GM18520 (cell line): ENCODE results near the gene REPS2.

Experiments used
- ATAC-seq: cut with Tn5 transposase; IDR thresholded peaks from one replicate; pipeline ENCODE4 v1.9.1; 2021; ENCODE audit not compliant: unreplicated experiment

The REPS2 gene

DNA sequence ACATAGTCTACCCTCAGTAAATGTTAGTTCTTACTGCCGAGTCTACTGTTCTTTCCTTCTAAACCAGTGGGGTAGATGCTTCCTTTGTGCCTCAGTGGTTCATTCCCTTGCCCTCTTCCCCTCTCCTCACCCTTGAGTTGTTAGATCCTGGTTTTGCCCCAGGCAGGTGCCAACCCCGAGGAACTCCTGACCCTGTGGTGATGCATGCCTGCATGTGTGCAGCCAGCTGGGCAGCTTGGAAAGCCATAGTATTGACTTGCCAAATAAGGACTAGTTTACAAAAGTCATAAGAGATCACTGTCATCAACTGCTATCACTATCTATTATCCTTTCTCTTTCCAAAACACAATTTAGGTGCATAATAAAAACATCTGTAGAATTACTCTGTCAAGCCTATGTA is 50.9 kb downstream of the REPS2 start:
- ATAC-seq, result no peak

DNA sequence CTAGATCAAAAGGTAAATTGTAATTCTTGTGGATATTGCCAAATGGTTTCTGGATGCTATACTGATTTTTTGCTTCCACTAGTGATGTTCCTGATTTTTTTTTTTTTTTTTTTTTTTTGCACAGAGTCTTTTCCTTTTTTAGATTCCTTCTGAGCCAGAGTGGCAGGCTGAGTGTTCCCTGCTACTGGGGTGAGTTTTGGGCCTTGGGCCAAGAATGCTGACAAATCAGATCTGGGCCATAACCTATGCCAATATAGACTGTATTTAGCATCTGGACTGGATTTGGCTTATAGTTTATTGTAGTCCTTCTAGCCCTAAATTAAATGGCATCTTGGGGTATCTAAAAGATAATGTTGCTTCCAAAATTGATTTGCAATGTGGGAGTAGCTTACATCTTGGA is 52.8 kb downstream of the REPS2 start:
- no peak for ATAC-seq

DNA sequence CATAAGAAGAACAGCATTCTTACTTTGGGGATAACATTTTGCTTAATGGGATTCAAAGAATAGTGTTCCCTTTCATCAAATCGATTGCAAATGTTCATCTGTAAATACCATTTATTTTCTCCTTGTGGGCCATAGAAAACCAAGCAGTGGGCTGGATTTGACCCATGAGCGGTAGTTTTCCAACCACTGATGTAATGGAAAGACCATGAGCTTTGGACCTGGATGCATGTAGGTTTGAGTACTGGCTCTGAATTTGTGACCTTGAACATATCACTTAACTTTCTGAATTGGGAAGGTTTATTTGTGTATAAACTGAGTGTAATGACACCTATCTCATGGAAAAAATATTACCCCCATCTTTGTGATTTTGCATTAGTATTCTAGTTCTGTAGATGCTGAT is 54.3 kb downstream of the REPS2 start:
- no peak for ATAC-seq

- no peak for ATAC-seq
Observed at GRCh38 chrX:17005712-17006368, 59.4 kb downstream of the REPS2 start.

DNA sequence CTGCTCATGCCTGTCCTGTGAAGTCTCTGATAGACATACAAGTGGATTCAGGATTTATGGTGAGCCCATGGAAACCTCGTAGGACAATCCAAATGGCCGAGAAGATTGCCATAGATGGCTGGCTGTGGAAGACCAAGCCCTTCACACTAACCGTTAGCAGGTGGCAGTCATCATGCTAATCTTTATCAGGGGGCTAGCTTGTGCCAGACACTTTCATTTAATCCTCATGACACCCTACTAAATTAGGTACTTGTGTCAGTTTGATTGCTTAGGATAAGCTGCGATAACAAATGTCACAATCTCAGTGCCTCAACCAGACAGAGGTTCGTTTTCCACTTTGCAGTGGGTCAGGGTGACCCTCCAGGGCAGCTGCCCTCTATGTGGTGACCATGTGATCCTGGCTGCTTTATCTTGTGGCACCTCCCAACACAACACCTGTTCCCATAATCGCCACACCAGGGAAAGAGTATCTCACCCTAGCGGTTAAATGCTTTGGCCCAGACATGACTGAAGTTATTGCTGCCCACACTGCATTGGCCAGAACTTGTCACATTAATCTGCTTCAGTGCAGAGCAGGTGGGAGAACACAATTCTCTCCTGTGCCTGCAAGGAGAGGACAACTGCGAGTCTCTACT is 60.8 kb downstream of the REPS2 start:
- ATAC-seq, result no peak

DNA sequence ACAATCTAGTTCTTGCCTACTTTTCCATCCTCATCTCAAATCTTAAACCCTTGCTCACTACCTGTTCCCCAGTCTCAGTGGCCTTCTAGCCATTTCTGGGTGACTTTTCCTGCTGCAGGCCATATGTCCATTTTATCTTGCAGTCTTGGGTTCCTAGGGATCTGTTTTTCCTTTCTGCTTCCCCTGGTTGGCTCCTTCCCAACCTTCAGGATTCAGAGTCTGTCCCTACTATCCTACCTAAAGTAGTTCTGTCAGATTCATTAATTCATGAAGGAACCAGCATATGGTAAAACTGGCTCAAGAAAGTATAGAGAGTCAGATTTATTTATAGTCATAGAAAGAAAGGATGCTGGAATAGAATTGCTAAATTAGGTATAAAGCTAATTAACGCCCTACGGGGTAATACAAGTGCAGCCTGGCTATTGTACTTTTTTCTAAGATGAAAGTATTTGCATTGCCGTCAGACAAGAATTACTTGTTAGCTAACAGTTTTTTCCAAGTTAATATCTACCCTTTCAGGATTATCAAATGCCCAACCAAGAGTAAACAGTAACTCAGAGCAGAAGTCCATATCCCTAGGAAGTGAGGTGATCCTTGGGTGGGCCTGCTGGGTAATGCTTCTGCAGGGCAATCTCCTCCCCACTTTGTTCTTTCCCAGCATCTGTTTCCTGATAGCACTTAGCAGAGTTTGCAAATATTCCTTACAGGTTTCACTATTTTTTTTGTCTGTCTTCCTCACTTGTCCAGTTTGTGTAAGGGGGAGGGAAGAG is 63.6 kb downstream of the REPS2 start:
- ATAC-seq, result no peak

DNA sequence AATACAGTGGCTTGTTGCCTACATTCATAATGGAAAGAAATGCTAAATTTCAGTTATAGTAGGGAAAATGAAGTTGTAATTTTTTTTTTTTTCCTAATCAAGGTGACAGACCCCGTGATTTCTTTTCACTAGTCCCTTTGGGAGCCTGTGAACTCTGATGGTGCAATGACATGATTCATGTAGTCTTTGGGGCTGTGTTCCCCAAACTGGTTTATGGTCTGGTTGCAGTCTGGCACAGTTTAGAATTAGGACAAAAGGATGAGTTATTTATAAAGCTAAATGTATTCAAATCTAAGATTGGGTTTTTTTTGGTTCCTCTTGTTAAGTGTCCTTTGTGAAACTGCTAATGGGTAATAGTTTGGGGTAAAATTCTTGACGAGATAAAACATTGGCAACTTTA is 66.0 kb downstream of the REPS2 start:
- ATAC-seq, result no peak

- no peak for ATAC-seq
Observed at GRCh38 chrX:17014216-17014615, 67.8 kb downstream of the REPS2 start.

GRCh38 chrX:17017134-17017533 is 70.7 kb downstream of the REPS2 start:
- no peak for ATAC-seq

DNA sequence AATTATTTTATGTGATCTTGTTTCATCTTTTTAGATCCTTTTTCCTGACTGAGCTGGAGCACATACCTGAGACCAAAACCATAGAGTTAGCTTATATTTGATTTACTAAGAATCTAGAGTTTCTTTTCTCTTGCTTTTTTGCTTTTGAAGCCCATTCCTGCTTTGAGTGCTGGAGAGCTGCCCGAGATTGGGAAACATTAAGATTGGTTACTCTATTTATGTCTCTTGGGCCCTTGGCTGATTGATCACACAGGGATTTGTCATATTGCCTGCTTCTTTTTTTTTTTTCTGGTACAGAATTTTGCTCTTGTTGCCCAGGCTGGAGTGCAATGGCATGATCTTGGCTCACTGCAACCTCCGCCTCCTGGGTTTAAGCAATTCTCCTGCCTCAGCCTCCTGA is 73.9 kb downstream of the REPS2 start:
- no peak for ATAC-seq

DNA sequence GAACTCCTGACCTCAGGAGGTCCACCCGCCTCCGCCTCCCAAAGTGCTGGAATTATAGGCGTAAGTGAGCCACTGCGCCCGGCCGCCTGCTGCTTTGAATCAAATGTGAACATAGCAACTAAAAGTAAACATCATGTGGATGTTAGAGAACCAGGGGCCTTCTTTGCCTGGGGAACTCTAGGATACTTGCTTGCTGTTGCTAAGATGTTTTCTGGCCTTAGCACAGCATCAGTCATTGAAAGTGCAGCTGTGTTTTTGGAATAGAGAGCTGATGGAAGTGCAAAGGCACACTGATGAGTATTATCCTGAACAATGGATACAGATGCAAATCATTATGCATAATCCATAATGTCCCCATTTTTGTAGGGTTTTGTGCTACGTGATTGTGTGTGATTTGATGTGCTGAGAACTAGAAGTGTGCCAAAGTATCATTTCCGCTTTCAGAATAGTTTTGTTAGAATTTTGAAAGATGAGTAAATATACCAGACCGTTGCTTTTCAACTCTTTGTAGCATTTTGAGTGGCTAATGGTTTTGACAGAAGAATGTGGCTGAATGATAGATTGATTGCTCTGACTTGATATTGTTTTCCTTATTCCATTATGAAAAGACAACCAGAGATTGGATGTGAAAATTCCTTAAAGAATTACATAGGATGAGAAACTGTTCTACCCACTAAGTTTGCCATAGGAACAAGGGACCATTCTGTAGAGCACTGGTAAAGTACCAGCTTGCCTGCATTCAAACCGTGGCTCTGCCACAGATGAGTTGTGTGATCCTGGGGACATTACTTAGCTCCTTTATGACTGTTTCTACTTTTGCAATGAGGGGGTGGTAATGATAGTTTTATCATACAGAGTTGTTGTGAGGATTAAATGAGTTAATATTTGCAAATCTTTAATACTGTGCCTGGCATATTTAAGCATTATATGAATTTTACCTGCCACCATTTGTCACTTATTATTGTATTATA is 74.7 kb downstream of the REPS2 start:
- no peak for ATAC-seq

GRCh38 chrX:17021851-17022604 is 75.6 kb downstream of the REPS2 start:
- ATAC-seq, result no peak

- no peak for ATAC-seq
Observed at GRCh38 chrX:17023661-17024060, 77.2 kb downstream of the REPS2 start.

- ATAC-seq, result no peak
Observed at GRCh38 chrX:17024886-17025285, 78.4 kb downstream of the REPS2 start.

DNA sequence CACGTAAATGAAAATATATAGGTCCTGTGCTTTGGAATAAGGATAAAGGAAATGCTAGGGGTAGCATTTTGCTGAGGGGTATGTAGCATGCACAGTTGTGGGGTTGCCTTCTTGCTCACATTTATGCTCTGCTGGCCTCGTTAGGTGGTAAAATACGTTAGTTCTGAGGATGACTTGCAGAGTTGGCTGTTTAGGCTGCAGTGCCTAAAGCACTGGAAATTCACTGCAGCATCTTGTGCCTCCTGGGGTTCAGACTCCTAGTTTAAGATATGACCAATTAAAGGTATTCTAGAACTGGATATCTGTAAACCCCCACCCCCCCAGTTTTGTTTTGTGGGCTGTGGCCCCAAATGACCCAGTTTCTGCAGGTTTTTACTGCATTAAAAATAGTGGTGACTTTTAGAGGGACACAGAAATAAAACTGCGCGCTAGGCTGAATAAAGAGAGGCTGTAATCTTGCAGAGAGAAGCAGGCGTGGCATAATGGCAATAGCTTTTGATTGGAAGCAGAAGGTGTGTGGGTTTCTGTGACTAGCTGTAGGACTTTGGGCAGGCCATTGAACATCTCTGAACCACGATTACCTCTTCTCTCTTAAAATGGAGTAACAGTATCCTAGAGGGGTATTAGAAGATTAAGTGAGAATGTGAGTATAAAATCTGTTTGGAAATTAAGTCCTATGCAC is 79.3 kb downstream of the REPS2 start:
- ATAC-seq, result no peak

GRCh38 chrX:17027931-17028330 is 81.5 kb downstream of the REPS2 start:
- no peak for ATAC-seq

DNA sequence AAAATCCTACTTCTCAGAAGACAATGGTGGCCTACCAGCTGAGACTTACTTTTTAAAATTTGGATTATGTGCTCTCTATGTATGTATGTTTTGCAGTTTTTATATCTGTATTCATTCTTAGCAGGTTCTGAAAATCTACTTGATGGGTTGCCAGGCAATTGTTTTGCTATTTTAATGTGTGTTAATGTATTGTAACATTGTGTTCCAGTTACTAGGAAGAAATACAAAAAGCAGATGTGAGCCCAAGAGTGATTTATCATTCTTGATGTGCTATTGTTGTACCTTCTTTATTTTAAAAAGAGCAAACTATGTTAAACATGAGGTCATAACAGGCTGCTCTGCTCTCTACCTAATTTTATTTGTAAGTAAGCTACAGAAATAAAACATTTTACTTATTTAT is 81.9 kb downstream of the REPS2 start:
- no peak for ATAC-seq

GRCh38 chrX:17030092-17030491 is 83.6 kb downstream of the REPS2 start:
- no peak for ATAC-seq

GRCh38 chrX:17030580-17031270 is 84.3 kb downstream of the REPS2 start:
- ATAC-seq, result no peak
